IMR-90 (cell line): ENCODE results near the gene TMEM141. TPM values are rescaled to one million over a fixed set of nuclear protein-coding genes. Genes with fewer than 3 reads are reported as not detected.
"Not testable (repeated sequence)": the region's sequence is repeated elsewhere in the genome, so short reads cannot be mapped to it uniquely, and the experiment has no call there.

ENCODE experiments used
- ATAC-seq: fragments of 200-7000 bp; cut with Tn5 transposase; 2 replicates; pipeline ENCODE4 v1.9.1; 2020; ENCODE audit warnings: low read depth, mild to moderate bottlenecking, moderate library complexity
- BruUV-seq: library from RNA; stranded (reverse); fragments of 400-500 nt; replicated peaks from 2 replicates; lab custom pipeline; 2021; lab: Mats Ljungman, UMichigan
- CTCF ChIA-PET: fragments of 300-600 bp; formaldehyde crosslinking; extraction: SDS; loops from one replicate; lab custom pipeline; 2021; ENCODE audit warnings: antibody characterized with exemption; lab: Yijun Ruan, JAX
- POLR2A ChIA-PET: fragments of 300-600 bp; sonication (Branson Sonifier 250); formaldehyde crosslinking; loops from one replicate; lab custom pipeline; 2022; ENCODE audit warnings: antibody characterized with exemption; ENCODE audit not compliant: unreplicated experiment; lab: Charles Lee
- DNase-seq: peaks from one replicate; pipeline ENCODE4 v3.0.0; 2013
- H2AFZ ChIP-seq: replicated peaks from 2 replicates; pipeline ENCODE3; 2013; ENCODE audit warnings: low read length, mild to moderate bottlenecking; ENCODE audit not compliant: poor library complexity
- H2AK5ac ChIP-seq: 2 replicates; pipeline ENCODE4 v1.6.1; 2013; ENCODE audit warnings: low read depth, low read length, inconsistent platforms
- H2AK9ac ChIP-seq: replicated peaks from 2 replicates; pipeline ENCODE3; 2013; ENCODE audit warnings: mild to moderate bottlenecking, low read depth, low read length, moderate library complexity; ENCODE audit not compliant: poor library complexity
- H2BK120ac ChIP-seq: 2 replicates; pipeline ENCODE4 v1.6.1; 2013; ENCODE audit warnings: low read depth, low read length, inconsistent platforms
- H2BK15ac ChIP-seq: 3 replicates; pipeline ENCODE4 v1.6.1; 2013; ENCODE audit warnings: low read depth, low read length, inconsistent platforms
- H2BK20ac ChIP-seq: 2 replicates; pipeline ENCODE4 v1.6.1; 2013; ENCODE audit warnings: low read depth, mild to moderate bottlenecking, inconsistent platforms, low read length, moderate library complexity
- H2BK5ac ChIP-seq: 2 replicates; pipeline ENCODE4 v1.6.1; 2013; ENCODE audit warnings: mild to moderate bottlenecking, low read depth, low read length, inconsistent platforms; ENCODE audit not compliant: poor library complexity, severe bottlenecking
- H3K14ac ChIP-seq: replicated peaks from 2 replicates; pipeline ENCODE4 v1.6.1; 2013; ENCODE audit warnings: low read depth, low read length, inconsistent platforms
- H3K18ac ChIP-seq: 2 replicates; pipeline ENCODE4 v1.6.1; 2013; ENCODE audit warnings: low read depth, low read length, control low read depth
- H3K23ac ChIP-seq: 2 replicates; pipeline ENCODE4 v1.6.1; 2013; ENCODE audit warnings: low read depth, low read length, inconsistent platforms
- H3K27ac ChIP-seq: 2 replicates; pipeline ENCODE4 v1.5.1; 2013; ENCODE audit warnings: mild to moderate bottlenecking, control low read depth, low read length; ENCODE audit not compliant: insufficient read depth
- H3K27me3 ChIP-seq: 2 replicates; pipeline ENCODE4 v1.6.1; 2013; ENCODE audit warnings: low read length; ENCODE audit not compliant: control insufficient read depth, insufficient read depth
- H3K36me3 ChIP-seq: 2 replicates; pipeline ENCODE4 v1.6.1; 2013; ENCODE audit warnings: low read length, mixed read lengths; ENCODE audit not compliant: control insufficient read depth, insufficient read depth
- H3K4ac ChIP-seq: 2 replicates; pipeline ENCODE4 v1.6.1; 2013; ENCODE audit warnings: low read depth, low read length, inconsistent platforms
- H3K4me1 ChIP-seq: 2 replicates; pipeline ENCODE4 v1.6.1; 2013; ENCODE audit warnings: low read length, mixed read lengths; ENCODE audit not compliant: control insufficient read depth, insufficient read depth
- H3K4me2 ChIP-seq: 2 replicates; pipeline ENCODE4 v1.6.1; 2013; ENCODE audit warnings: low read depth, mild to moderate bottlenecking, control low read depth, low read length, moderate library complexity
- H3K4me3 ChIP-seq: 2 replicates; pipeline ENCODE4 v1.5.1; 2013; ENCODE audit warnings: low read depth, mild to moderate bottlenecking, control low read depth, low read length, moderate library complexity; ENCODE audit not compliant: insufficient read depth
- H3K56ac ChIP-seq: 2 replicates; pipeline ENCODE4 v1.6.1; 2013; ENCODE audit warnings: low read length, inconsistent platforms; ENCODE audit not compliant: insufficient read depth; ENCODE audit errors: extremely low read depth
- H3K79me1 ChIP-seq, 2 experiments: 2 replicates each; pipeline ENCODE4 v1.6.1; 2013; ENCODE audit warnings: low read length in 2 of 2, inconsistent platforms in 1 of 2, low read depth in 1 of 2
- H3K9ac ChIP-seq: 2 replicates; pipeline ENCODE4 v1.6.1; 2013; ENCODE audit warnings: low read depth, low read length, control low read depth
- H3K9me1 ChIP-seq: 2 replicates; pipeline ENCODE4 v1.6.1; 2013; ENCODE audit warnings: low read length, inconsistent platforms; ENCODE audit not compliant: insufficient read depth
- H3K9me3 ChIP-seq: 2 replicates; pipeline ENCODE4 v1.6.1; 2013; ENCODE audit warnings: low read length; ENCODE audit not compliant: control insufficient read depth, insufficient read depth
- H4K20me1 ChIP-seq: 2 replicates; pipeline ENCODE4 v1.6.1; 2013; ENCODE audit warnings: low read length, inconsistent platforms; ENCODE audit not compliant: insufficient read depth
- H4K5ac ChIP-seq: 2 replicates; pipeline ENCODE4 v1.6.1; 2013; ENCODE audit warnings: mild to moderate bottlenecking, low read depth, low read length, control low read depth
- H4K8ac ChIP-seq, 2 experiments: 2 replicates each; pipeline ENCODE4 v1.6.1; 2013; ENCODE audit warnings: low read depth in 2 of 2, low read length in 2 of 2, control low read depth in 1 of 2, inconsistent platforms in 1 of 2
- H4K91ac ChIP-seq: 2 replicates; pipeline ENCODE4 v1.6.1; 2013; ENCODE audit warnings: low read depth, low read length, inconsistent platforms; ENCODE audit not compliant: insufficient read depth
- WGBS, 2 experiments: methylation state at CpG; one replicate each; pipeline versions ENCODE4 v1.1.5 to v1.1.7; 2013; ENCODE audit warnings: missing lambda C conversion rate in 2 of 2; ENCODE audit not compliant: insufficient read length in 1 of 2; ENCODE audit errors: extremely low coverage in 2 of 2; 5-methylcytosine and 5-hydroxymethylcytosine counted together
- dilution Hi-C: fragments of 300-500 bp; cut with HindIII; formaldehyde crosslinking; loops from one replicate; pipeline ENCODE4 v1.14.3; 2018; ENCODE audit warnings: low sequenced_read_pairs; ENCODE audit not compliant: unreplicated experiment
- in situ Hi-C: fragments of 300-500 bp; cut with MboI; formaldehyde crosslinking; loops from 3 replicates; pipeline ENCODE4 v1.14.3; 2019; ENCODE audit warnings: low sequenced_read_pairs, inconsistent platforms, mixed read lengths
- intact Hi-C: fragments of 100-400 bp; cut with micrococcal nuclease; formaldehyde crosslinking; loops from 2 replicates; pipeline ENCODE4 v1.10.0; 2022
- polyA plus RNA-seq, 3 experiments: library from polyadenylated mRNA; depleted of rRNA; stranded (reverse); fragments of >200 nt; gene quantifications; 2 replicates each; pipeline ENCODE4 v1.2.3, GENCODE V29; 2012; ENCODE audit warnings: low replicate concordance in 1 of 3
- total RNA-seq: library from RNA; depleted of rRNA; stranded (reverse); fragments of >200 nt; gene quantifications from 2 replicates; pipeline ENCODE4 v1.2.3, GENCODE V29; 2012

Gene TMEM141
- total and polyA plus RNA-seq, 2 of the 4 experiments (the other 2 are of a cell fraction) = 39.1 to 77.8 TPM

DNA sequence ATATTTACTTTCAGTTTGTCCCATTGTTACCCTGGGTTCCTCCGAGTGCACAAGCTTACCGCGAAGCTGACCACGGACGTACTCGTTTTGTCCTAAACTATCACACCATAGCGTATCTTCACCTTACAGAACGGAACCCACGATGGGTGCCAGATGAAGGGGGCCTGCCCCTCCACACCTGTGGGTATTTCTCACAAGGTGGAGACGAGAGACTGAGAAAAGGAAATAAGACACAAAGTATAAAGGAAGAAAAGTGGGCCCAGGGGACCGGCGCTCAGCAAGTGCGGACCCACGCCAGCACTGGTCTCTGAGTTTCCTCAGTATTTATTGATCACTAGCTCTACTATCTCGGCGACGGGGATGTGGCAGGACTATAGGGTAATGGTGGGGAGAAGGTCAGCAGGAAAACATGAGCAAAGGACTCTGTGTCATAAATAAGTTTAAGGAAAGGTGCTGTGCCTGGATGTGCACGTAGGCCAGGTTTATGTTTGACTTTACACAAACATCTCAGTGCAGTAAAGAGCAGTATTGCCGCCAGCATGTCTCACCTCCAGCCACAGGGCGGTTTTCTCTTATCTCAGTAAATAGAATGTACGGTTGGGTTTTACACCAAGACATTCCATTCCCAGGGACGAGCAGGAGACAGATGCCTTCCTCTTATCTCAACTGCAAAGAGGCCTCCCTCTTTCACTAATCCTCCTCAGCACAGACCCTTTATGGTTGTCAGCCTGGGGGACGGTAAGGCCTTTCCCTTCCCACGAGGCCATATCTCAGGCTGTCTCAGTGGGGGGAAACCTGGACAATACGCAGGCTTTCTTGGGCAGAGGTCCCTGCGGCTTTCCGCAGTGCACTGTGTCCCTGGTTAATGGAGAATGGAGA is 2.3 kb upstream of the TMEM141 start:
- POLR2A ChIA-PET, intact Hi-C loops, H3K36me3 ChIP-seq, H3K4me3 ChIP-seq, H3K18ac ChIP-seq, DNase-seq, dilution Hi-C loops, H4K91ac ChIP-seq, H2BK15ac ChIP-seq, H2BK20ac ChIP-seq, H3K56ac ChIP-seq, ATAC-seq, H2AFZ ChIP-seq, H3K14ac ChIP-seq, H3K4me1 ChIP-seq, H2AK9ac ChIP-seq, H3K4ac ChIP-seq, H2AK5ac ChIP-seq, H4K5ac ChIP-seq, H3K4me2 ChIP-seq, H3K9me3 ChIP-seq, H2BK5ac ChIP-seq, H4K8ac ChIP-seq, H4K20me1 ChIP-seq, H3K9ac ChIP-seq, H3K23ac ChIP-seq, H3K9me1 ChIP-seq, H3K27me3 ChIP-seq, BruUV-seq, H2BK120ac ChIP-seq, H3K27ac ChIP-seq: not testable (repeated sequence)
- CTCF ChIA-PET = interaction anchor here (0.6 kb wide), 1 partner anchor 240 kb away, joined by 3 read pairs; no protein-coding TSS in a partner anchor
- H3K79me1 ChIP-seq = peaks cover 3 to 24% of the 10 kb centered on the region in 2 experiments; a peak in 3 of 4 replicates
- in situ Hi-C loops = loop anchor here (10.0 kb wide), 1 partner anchor 246 kb away; the partner anchor contains the start of gene FUT7
- WGBS, 2 experiments = 79% methylated on average over 6 of the region's 27 CpGs; no CpG with 5 or more reads in 1 of the 2 experiments
